K562 (cell line): ENCODE data around the gene GFOD1. TPM values are rescaled to one million over a fixed set of nuclear protein-coding genes. Genes with fewer than 3 reads are reported as not detected.

Source experiments
- ATAC-seq: fragments of 200-7000 bp; cut with Tn5 transposase; 3 replicates; pipeline ENCODE4 v1.9.1; 2020; ENCODE audit warnings: moderate library complexity
- BruUV-seq: library from RNA; stranded (reverse); fragments of 400-500 nt; replicated peaks from 2 replicates; lab custom pipeline; 2021; lab: Mats Ljungman, UMichigan
- CTCF ChIA-PET: fragments of 300-600 bp; formaldehyde crosslinking; extraction: SDS; loops from one replicate; lab custom pipeline; 2021; ENCODE audit warnings: low intra/inter-chr PET ratio; lab: Yijun Ruan, JAX
- POLR2A ChIA-PET: fragments of 300-600, 350-650 bp; sonication (Branson Sonifier 250); formaldehyde crosslinking; extraction: SDS; loops from one replicate; lab custom pipeline; 2021; ENCODE audit warnings: antibody characterized with exemption, inconsistent platforms; lab: Yijun Ruan, JAX
- DNase-seq, 4 experiments: peaks; one replicate each; pipeline versions ENCODE4 v3.0.0 to v3.0.0-alpha.2; 2011 to 2018; ENCODE audit warnings: low spot score in 3 of 4, mixed read lengths in 3 of 4; ENCODE audit errors: extremely low read depth in 1 of 4
- FAIRE-seq: peaks from 2 replicates; lab custom pipeline; 2011; peaks lifted over from hg19 to GRCh38; lab: Jason Lieb, UNC
- H2AFZ ChIP-seq: 2 replicates; pipeline ENCODE4 v1.6.0; 2011; ENCODE audit warnings: low read depth, low read length, control low read depth, inconsistent platforms
- H3K27ac ChIP-seq: fragments of 200-600 bp; 3 replicates; pipeline ENCODE4 v1.8.0; 2011; ENCODE audit warnings: low read depth, mild to moderate bottlenecking, control low read depth, inconsistent platforms, low read length, moderate library complexity, mixed read lengths; ENCODE audit errors: extremely low read depth
- H3K27me3 ChIP-seq, 2 experiments: fragments of 300-600 bp in 1 of 2; 2 replicates in 1 of 2; 3 replicates in 1 of 2; pipeline versions ENCODE4 v1.6.0 to v1.8.0; 2011; ENCODE audit warnings: inconsistent platforms in 2 of 2, low read length in 2 of 2, mild to moderate bottlenecking in 1 of 2, mixed read lengths in 1 of 2, moderate library complexity in 1 of 2; ENCODE audit not compliant: control insufficient read depth in 2 of 2, insufficient read depth in 2 of 2
- H3K36me3 ChIP-seq: fragments of 300-600 bp; 3 replicates; pipeline ENCODE4 v1.8.0; 2011; ENCODE audit warnings: mild to moderate bottlenecking, low read length, inconsistent platforms; ENCODE audit not compliant: control insufficient read depth, insufficient read depth
- H3K4me1 ChIP-seq, 2 experiments: fragments of 200-600 bp in 1 of 2; replicated peaks in 1 of 2; 2 replicates in 1 of 2; 3 replicates in 1 of 2; pipeline versions ENCODE4 v1.5.1 to v1.8.0; 2011; ENCODE audit warnings: inconsistent platforms in 2 of 2, low read length in 2 of 2, mild to moderate bottlenecking in 1 of 2, mixed read lengths in 1 of 2, moderate library complexity in 1 of 2; ENCODE audit not compliant: control insufficient read depth in 2 of 2, insufficient read depth in 2 of 2
- H3K4me2 ChIP-seq: 2 replicates; pipeline ENCODE4 v1.6.1; 2011; ENCODE audit warnings: low read length, control low read depth, inconsistent platforms, mixed read lengths; ENCODE audit not compliant: insufficient read depth
- H3K4me3 ChIP-seq: fragments of 200-600 bp; sonication (generic), shearing (Covaris generic); 2 replicates; pipeline ENCODE4 v1.5.1; 2016; ENCODE audit warnings: control low read depth, inconsistent platforms
- H3K79me2 ChIP-seq: fragments of 200-600 bp; 3 replicates; pipeline ENCODE4 v1.8.0; 2011; ENCODE audit warnings: low read length, inconsistent platforms; ENCODE audit not compliant: control insufficient read depth, insufficient read depth
- H3K9ac ChIP-seq, 2 experiments: 2 replicates each; pipeline versions ENCODE4 v1.6.0 to v1.6.1; 2011; ENCODE audit warnings: low read depth in 2 of 2, low read length in 2 of 2, control low read depth in 1 of 2, inconsistent platforms in 1 of 2, mild to moderate bottlenecking in 1 of 2, mixed read lengths in 1 of 2; ENCODE audit not compliant: insufficient read depth in 1 of 2
- H3K9me1 ChIP-seq: one replicate; pipeline ENCODE4 v1.6.0; 2011; ENCODE audit warnings: inconsistent platforms, mild to moderate bottlenecking, low read length, moderate library complexity; ENCODE audit not compliant: control insufficient read depth, insufficient read depth
- H3K9me3 ChIP-seq: replicated peaks from 2 replicates; pipeline ENCODE4 v1.5.1; 2011; ENCODE audit warnings: low read depth, low read length, inconsistent platforms; ENCODE audit not compliant: control insufficient read depth, insufficient read depth
- H4K20me1 ChIP-seq: replicated peaks from 2 replicates; pipeline ENCODE4 v1.6.1; 2011; ENCODE audit warnings: low read length, inconsistent platforms, mixed read lengths; ENCODE audit not compliant: control insufficient read depth, insufficient read depth
- CHCHD3 ChIP-seq: fragments of 250-450 bp; sonication (Bioruptor Pico); IDR thresholded peaks from 2 replicates; pipeline ENCODE4 v2.1.2; 2022; ENCODE audit warnings: mild to moderate bottlenecking
- FOXA1 ChIP-seq: fragments of 450-650 bp; IDR thresholded peaks from 2 replicates; pipeline ENCODE4 v1.6.1; 2016; ENCODE audit warnings: mild to moderate bottlenecking, borderline replicate concordance
- SPI1 ChIP-seq: IDR thresholded peaks from 2 replicates; pipeline ENCODE4 v1.6.1; 2011; ENCODE audit warnings: low read depth, low read length, control low read depth, borderline replicate concordance
- TAF9B ChIP-seq: fragments of 450-650 bp; IDR thresholded peaks from 2 replicates; pipeline ENCODE4 v1.6.1; 2018; ENCODE audit warnings: mild to moderate bottlenecking; ENCODE audit not compliant: partially characterized antibody
- ZNF12 ChIP-seq: sonication (generic); formaldehyde crosslinking; IDR thresholded peaks from 2 replicates; pipeline ENCODE4 v1.4.0; 2020; ENCODE audit warnings: mild to moderate bottlenecking, missing genetic modification reagents
- ZNF175 ChIP-seq: fragments of 200-800 bp; sonication (Bioruptor generic); IDR thresholded peaks from 2 replicates; pipeline ENCODE4 v1.6.1; 2016; ENCODE audit warnings: low read depth, mild to moderate bottlenecking, missing genetic modification characterization, missing compliant biosample characterization
- WGBS: fragments of 100-300 bp; shearing (Covaris generic); methylation state at CpG from one replicate; pipeline ENCODE4 v1.1.6; 2016; ENCODE audit warnings: low coverage, mixed read lengths; ENCODE audit not compliant: insufficient coverage; ENCODE audit errors: missing lambda C conversion rate; 5-methylcytosine and 5-hydroxymethylcytosine counted together
- in situ Hi-C: fragments of 300-500 bp; cut with MboI; formaldehyde crosslinking; loops from 4 replicates; pipeline ENCODE4 v1.15.0; 2018; ENCODE audit warnings: inconsistent platforms, mixed read lengths
- intact Hi-C: fragments of 100-400 bp; cut with micrococcal nuclease; formaldehyde crosslinking; loops from 2 replicates; pipeline ENCODE4 v1.14.2; 2022
- polyA plus RNA-seq, 8 experiments: library from polyadenylated mRNA; depleted of rRNA in 4 of 8; stranded (reverse) in 5 of 8; unstranded in 3 of 8; fragments of >200 nt; fragmentation: Nextera tagmentation in 2 of 8; fragmentation: Illumina TruSeq in 1 of 8; extraction: Ambion mirVana in 2 of 8; extraction: Trizol in 1 of 8; gene quantifications; 2 replicates each; pipeline versions ENCODE4 v1.2.1 to v1.2.3, GENCODE V29; 2011 to 2014; ENCODE audit warnings: inconsistent platforms in 1 of 8, missing spikeins in 1 of 8
- total RNA-seq, 7 experiments: library from RNA; depleted of rRNA in 6 of 7; stranded (reverse); fragments of >200 nt in 6 of 7; fragmentation: Illumina TruSeq in 2 of 7; extraction: Trizol in 2 of 7; gene quantifications; 2 replicates each; pipeline versions ENCODE4 v1.2.1 to v1.2.3, GENCODE V29; 2011 to 2021; ENCODE audit warnings: low replicate concordance in 1 of 7

Gene GFOD1
- total and polyA plus RNA-seq, 9 of the 15 experiments (the other 6 are each of a cell fraction or from before 2014, with no cell fraction given): 3.8 to 12.0 (median 8.2) TPM

GRCh38 chr6:13377054-13377758, 110.2 kb downstream of the GFOD1 start:
- H2AFZ ChIP-seq: no peak overlapping the region
- intact Hi-C loops: no loop called here
- no peaks in the 10 kb centered on the region for H3K36me3 ChIP-seq
- WGBS: 33% methylated on average over 2 of the region's 2 CpGs
- DNase-seq: no peak
- in situ Hi-C loops: no loop called here
- H3K27me3 ChIP-seq: peaks cover 0 to 16% of the 10 kb centered on the region in 2 experiments; a peak in 2 of 5 replicates
- no peak for ATAC-seq
- TF ChIP-seq SPI1 (peak; percentile 89), TAF9B (no peak), ZNF12 (CRISPR knock-in tag) (peak; percentile 53; the same call in 1 of the 2 replicates)
- H3K27ac ChIP-seq: no peak overlapping the region
- peaks cover 4 to 14% of the 10 kb centered on the region in 2 experiments; a peak in 4 of 5 replicates for H3K4me1 ChIP-seq
- no peaks in the 10 kb centered on the region for H3K9me3 ChIP-seq
- FAIRE-seq: no peak
- no peaks in the 10 kb centered on the region for H3K9me1 ChIP-seq
- BruUV-seq: no TSS peak
- H3K4me3 ChIP-seq: no peak overlapping the region
- no peaks in the 10 kb centered on the region for H3K79me2 ChIP-seq
- CTCF ChIA-PET: interaction anchor here (0.7 kb wide), 1 partner anchor 35 kb away, joined by 3 read pairs; no protein-coding TSS in a partner anchor
- peaks cover 37% of the 10 kb centered on the region for H4K20me1 ChIP-seq
- no peak overlapping the region for H3K4me2 ChIP-seq
- POLR2A ChIA-PET: interaction anchor here (1.1 kb wide), 1 partner anchor 22 kb away, joined by 3 read pairs; no protein-coding TSS in a partner anchor
- H3K9ac ChIP-seq: no peak overlapping the region

GRCh38 chr6:13375360-13375878, 112.0 kb downstream of the GFOD1 start:
- Histone ChIP-seq H3K36me3 (no peaks in the 10 kb centered on the region), H3K27me3 (peaks cover 0 to 25% of the 10 kb centered on the region in 2 experiments; a peak in 3 of 5 replicates), H3K27ac (no peak overlapping the region), H4K20me1 (peaks cover 28% of the 10 kb centered on the region), H3K4me1 (peaks cover 0 to 4% of the 10 kb centered on the region in 2 experiments; a peak in 4 of 5 replicates), H2AFZ (no peak overlapping the region), H3K4me3 (no peak overlapping the region), H3K9me1 (no peaks in the 10 kb centered on the region), H3K9ac (no peak overlapping the region), H3K4me2 (no peak overlapping the region), H3K79me2 (no peaks in the 10 kb centered on the region), H3K9me3 (no peaks in the 10 kb centered on the region)
- ChIA-PET POLR2A (no interaction called here), CTCF (no interaction called here)
- ATAC-seq (no peak), DNase-seq (no peak), FAIRE-seq (no peak)
- WGBS: 44% methylated on average over 9 of the region's 9 CpGs
- no TSS peak for BruUV-seq
- intact Hi-C loops: no loop called here
- in situ Hi-C loops: no loop called here
- no peak for TF ChIP-seq FOXA1
- no peak for TF ChIP-seq ZNF175 (CRISPR knock-in tag)
- no peak for TF ChIP-seq CHCHD3 (CRISPR knock-in tag)
